Tongue (tissue), 2 donors: Measurements from ENCODE around the gene SCAP. TPM values are rescaled to one million over a fixed set of nuclear protein-coding genes. Genes with fewer than 3 reads are reported as not detected.
"Not testable (repeated sequence)": the region's sequence is repeated elsewhere in the genome, so short reads cannot be mapped to it uniquely, and the experiment has no call there.

Source experiments
- DNase-seq: peaks from one replicate; pipeline ENCODE4 v3.0.0-alpha.2; 2015
- total RNA-seq: library from RNA; depleted of rRNA; stranded (reverse); fragments of >200 nt; gene quantifications from one replicate; pipeline ENCODE4 v1.2.3, GENCODE V29; 2014

SCAP gene
- total RNA-seq: 58.6 TPM

DNA sequence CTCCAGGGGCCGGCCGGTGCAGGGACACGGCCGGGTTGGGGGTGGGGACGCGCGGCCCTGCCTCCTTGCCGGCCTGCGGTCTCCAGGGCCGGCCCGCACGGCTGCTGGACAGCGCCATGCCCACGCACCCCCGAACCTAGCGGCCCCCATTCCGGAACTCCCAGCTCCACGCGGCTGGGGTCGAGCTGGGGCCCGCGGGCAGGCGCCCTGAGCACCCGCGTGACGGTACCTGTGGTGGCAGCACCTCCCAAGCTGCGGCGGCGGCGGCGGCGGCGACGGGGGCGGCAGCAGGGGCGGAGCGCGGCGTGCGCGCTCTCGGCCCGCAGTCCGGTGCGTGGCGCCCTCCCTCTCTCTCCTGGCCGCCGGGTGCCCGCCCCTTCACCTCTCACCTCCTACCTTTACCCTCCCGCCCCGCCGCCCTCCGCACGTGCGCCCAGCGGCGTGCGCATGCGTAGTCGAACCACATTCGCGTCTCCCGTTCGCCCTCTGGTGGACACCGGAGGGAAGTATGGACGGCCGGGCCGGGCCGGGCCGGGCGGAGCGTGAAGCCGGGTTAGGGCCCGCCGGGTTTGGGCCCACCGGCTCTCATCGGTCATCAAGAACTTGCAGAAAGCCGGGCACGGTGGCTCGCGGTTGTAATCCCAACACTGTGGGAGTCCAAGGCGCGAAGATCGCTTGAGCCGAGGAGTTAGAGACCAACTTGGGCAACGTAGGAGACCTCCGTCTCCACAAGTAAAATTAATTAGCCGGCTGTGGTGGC is at the start of gene SCAP:
Gene SCAP (minus strand): TSS at position 372 of the 760 bp plus-strand sequence. CDS start 32,948 bp downstream, outside the sequence.
- DNase-seq: peak; percentile 94

DNA sequence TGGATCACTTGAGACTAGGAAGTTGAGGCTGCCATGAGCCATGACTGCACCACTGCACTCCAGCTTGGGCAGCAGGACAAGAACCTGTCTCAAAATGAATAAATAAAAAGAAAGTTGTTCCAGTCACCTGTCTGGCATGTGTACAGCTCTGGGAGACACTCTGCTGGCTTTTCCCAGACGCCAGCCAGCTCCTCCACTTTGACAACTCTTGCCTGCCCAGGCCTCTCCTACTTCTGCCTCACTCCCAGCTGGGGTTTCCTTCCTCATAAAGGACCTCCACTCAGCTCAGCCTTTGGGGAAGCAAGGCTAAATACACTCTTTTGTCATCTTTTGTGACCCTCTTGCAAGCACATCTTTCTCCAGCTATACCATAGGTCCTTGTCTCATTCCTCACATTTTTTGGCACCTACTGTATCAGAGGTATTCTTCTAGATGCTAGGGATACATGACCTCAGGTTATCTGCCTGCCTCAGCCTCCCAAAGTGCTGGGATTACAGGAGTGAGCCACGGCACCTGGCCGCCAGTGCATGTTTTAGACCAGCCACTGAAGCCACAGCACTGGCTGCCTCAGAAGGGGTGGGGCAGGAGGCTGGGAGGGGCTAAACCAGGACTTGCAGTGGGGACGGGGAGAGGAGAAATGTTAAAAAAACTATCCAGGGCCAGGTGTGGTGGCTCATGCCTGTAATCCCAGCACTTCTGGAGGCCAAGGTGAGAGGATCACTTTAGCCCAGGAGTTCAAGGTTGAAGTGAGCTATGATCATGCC is 47.8 kb upstream of the SCAP start:
- no peak for DNase-seq

DNA sequence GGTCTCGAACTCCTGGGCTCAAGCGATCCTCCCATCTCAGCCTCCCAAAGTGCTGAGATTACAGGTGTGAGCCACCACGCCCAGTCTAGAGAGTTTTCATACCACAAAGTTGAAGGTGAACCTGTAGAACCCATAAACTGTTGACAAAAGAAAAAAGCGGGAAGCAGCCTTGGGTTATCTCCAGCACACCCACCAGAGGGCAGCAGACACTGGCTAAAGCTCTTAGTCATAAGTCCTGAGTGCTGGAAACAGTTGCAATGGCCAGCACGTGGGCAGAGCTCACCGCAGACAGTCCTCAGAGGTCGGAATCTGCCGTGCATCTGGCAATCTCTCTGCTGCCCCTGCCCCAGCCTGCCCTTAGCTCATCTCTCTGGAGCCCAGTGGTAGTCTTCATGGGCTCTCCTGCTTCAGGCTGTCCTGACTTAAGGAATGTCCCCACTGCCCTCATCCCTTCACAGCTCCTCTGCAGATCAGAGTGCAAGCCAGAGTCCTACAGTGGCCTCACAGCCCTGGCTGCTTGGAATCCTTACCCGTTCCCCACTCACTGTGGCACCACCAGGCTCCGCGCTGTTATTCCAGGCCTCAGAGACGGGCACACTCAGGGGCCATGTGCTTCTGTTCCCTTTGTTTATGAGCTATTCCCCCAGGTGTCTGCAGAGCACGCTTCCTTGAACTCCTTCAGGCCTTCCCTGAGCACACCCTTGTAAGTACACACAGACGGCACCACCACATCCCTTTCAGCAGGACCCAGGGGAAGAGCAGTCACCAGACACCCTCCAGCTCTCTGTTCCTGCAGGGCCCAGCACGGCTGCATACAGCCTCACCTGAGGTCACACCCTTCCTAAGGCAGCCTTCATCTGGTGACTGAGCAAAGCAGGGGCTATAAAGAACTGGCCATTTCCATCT is 46.6 kb upstream of the SCAP start:
- DNase-seq: peak; percentile 94

DNA sequence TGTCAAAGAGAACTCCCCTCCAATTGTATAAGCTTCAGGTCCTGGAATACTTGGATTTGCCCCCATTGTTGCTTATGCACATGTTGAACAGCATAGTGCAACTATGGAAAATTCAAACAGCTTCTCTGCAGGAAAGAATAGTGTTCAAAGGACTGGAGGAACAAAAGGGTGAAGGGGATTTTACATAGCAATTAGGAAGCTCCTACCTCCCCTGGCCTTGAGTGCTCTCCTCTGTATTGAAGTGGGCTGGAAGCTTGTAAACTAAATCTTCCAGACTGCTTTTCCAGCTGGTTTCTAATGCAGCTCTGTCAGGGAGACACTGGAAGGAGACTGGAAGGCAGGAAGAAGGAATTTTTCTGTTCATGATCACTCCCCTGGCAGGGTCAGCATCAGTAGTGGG is 45.0 kb upstream of the SCAP start:
- no peak for DNase-seq

DNA sequence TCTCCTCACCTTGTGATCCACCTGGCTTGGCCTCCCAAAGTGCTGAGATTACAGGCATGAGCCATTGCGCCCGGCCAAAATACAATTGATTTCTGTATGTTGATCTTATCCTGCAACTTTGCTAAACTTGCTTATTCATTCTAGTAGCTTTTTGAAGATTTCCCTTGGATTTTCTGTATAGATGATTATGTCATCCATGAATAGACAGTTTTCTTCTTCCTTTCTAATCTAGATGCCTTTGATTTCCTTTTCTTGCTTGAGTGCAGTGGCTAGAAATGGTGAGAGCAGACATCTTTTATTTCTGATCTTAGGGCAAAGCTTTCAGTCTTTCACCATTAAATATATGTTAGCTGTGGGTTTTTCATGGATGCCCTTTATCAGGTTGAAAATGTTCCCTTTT is 42.2 kb upstream of the SCAP start:
- DNase-seq: no peak

DNA sequence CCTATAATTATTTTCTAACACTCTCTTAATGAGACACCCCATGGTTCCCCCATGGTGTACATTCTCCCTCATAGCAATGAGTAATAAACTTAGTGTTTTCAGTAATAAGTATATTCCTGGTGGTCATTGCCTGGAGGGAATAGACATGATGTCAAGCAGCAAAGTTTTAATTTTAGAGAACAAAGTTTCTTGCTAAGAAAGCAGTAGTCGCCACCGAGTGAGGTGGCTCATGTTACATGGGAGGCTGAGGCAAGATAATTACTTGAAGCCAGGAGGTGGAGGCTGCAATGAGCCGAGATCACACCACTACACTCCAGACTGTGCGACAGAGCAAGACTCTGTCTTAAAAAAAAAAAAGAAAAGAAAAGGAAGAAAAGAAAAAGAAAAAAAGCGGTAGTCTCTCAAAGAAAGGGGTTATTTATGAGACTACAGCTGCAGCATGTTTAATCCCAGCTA is 40.2 kb upstream of the SCAP start:
- DNase-seq: no peak

DNA sequence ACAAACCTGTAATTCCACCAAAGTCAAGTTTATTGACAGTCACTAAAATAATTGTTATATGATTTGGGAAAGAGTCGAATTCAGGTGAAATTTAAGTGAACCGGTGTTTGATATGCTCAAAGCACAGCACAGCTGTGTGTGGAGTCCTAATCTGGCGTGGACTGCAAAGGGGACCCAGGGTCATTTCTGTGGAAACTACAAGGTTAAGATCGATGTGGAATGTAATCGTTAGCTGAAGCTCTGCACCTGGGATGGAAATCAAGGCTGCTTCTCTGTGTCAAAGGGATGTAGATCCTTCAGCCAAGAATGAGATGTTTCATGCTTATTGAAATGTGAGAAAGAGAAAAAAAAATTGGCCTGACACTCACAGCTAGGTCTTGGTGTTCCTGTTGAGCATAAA is 39.4 kb upstream of the SCAP start:
- DNase-seq: no peak

DNA sequence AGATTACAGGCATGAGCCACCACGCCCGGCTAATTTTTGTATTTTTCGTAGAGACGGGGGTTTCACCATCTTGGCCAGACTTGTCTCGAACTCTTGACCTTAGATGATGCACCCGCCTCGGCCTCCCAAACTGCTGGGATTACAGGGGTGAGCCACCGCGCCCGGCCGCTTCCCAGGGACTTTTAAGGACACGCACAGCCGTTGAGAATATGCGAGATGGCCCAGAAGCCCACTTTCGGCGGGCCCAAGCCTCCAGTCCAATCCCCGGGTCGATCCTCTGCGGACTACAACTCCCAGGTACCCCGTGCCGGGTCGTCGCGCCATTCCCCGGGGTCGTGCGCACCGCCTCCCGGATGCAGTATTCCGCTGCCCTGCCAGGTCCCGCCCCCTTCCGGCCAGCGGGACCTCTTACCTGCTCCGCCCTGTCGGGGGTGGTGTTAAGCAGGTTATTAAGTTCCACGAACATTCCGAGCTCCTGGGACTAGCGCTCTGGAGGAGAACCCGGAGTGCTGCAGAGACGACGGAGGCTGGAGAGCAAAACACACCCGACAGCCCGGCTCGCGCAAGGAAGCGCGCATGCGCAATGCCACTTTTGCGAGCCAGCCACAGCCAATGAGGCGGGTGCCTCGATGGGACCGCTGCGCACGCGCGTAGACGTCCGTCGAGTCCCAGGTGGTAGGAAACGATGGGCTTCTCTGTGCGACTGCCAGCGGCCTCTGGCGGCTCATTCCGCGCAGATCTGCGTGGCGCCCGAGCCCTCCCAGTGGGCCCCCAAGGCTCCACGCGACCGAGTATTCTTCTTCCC is 37.6 kb upstream of the SCAP start, which contains the start of gene ELP6:
Gene ELP6 (minus strand): TSS at position 588 of the 805 bp plus-strand sequence. CDS start 122 bp downstream, at position 466.
- peak; percentile 99 for DNase-seq

DNA sequence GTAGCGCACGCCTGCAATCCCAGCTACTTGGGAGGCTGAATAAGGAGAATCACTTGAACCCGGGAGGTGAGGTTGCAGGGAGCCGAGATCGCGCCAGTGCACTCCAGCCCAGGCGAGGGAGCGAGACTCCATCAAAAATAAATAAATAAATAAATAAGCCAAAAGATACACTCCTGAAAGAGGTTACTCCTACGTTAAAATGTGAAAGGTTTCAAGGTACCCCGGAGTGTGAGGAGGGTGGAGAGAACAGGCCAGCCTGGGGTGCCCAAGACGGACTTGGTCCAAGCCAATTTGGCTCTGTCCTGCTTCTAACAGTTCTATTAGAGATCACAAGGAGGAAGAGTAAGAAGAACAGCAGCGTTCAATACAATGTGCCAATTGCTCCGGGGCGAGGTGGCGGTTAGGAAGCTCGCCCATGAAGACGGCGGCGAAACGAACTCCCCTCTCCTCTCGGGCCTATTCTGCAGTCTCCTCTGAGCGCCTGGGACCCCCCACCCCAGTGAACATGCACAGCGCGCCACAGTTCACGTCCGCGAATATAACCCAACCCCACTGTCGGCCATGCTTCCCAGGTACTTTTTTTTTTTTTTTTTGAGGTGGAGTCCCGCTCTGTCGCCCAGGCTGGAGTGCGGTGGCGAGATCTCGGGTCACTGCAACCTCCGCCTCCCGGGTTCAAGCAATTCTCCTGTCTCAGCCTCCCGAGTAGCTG is 36.8 kb upstream of the SCAP start:
- peak; percentile 36 for DNase-seq

DNA sequence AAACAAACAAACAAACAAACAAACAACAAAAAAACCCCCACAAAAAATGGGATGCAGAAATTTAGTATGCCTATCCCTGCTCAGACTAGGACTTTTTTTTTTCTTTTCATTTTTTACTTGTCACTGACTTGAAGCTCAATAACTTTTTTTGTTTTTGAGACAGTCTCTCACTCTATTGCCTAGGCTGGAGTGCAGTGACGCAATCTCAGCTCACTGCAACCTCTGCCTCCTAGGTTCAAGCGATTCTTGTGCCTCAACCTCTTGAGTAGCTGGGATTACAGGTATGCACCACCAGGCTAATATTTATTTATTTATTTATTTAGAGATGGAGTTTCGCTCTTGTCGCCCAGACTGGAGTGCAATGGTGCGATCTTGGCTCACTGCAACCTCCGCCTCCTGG is 29.5 kb upstream of the SCAP start:
- DNase-seq: not testable (repeated sequence)

DNA sequence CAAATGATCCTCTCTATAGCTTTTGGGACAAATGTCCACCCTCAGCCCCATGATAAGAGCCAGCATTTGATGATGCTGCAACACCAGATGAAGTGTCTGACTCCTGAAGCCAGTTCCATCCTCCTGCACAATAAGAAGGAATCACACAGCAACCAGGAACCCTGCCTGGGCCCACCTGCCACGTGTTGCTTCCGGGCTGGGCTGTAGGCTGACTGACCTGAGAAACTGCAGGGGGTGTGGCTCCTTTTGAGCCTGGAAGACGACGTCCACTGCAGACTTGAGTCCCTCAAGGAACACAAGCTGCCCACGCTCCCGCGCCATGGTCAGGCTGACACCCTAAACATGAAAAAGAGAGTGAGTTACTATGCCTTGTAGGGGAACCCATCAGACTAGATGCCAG is 28.4 kb upstream of the SCAP start:
- DNase-seq: no peak

DNA sequence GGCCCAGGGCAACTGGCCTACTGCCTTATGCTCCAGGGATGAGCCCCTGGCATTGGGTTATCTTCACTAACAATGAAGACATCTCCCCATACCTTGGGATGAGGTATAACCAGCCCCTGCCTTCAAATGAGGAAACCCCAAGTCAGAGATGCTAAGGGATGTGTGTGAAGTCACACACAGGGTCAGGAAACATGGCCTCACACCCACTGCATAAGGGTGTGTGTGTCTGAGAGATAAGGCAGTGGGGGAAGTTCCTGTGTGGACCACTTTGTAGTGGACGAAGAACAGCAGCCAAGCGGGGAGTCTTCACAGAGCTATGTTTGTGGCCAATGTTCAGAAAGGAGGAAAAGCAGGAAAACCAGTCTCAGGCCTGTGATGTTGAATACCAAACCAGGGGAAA is 27.3 kb upstream of the SCAP start:
- no peak for DNase-seq

DNA sequence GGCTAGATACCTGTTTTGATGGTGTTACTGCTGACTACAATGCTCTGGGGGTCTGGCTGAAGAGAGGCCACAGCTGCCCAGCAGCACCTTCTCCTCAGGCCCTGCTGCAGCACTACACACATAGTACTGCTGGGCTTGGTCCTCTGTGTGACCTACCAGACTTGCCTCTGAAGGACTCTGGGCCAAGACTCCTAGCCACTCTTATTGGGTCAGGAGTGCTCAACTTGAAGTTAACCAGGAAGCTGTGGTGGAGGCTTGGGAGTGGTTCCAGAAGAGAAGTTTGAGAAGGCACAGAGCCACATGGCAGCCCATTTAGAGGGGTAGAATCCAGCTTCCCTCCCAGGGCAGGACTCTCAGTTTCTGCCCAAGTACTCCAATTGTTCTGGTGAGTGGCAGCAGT is 21.2 kb upstream of the SCAP start:
- DNase-seq: no peak

DNA sequence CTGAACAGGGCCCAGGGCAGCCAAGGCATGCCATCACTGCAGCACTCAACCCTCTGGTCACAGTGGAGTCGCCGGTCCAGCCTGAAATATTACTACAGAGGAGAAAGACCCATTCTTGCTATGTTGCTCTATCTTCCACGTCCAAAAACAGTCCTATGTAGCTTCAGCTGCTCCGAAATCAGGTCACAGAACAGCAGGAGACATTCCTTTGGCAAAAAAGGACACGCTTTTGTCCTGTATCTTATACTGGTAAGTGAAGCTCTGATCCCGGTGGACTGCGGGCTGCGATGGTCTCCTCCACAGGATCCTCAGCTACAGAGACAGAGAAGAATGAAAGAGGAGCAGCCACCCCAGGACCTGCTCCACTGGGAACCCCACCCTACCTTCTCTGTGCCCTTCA is 20.1 kb upstream of the SCAP start:
- no peak for DNase-seq

DNA sequence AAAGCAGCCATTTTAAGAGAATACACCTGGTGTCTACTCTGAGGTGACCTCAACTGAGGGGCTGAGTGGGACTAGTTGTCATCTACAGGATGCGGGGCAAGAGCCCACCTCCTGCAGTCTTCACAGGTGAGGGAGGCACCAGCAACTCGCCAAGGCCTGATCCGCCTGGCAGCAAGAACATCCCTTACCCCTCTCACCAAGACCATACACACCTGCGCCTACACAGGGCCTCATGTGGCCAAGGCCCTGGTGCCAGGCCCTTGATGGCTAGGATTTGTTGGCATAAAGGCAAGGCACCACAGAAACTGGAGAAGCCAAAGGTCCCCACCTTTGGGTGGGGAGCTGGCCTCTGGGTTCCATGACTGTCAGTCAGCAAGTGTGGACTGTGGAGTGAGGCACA is 19.4 kb upstream of the SCAP start:
- DNase-seq: no peak

DNA sequence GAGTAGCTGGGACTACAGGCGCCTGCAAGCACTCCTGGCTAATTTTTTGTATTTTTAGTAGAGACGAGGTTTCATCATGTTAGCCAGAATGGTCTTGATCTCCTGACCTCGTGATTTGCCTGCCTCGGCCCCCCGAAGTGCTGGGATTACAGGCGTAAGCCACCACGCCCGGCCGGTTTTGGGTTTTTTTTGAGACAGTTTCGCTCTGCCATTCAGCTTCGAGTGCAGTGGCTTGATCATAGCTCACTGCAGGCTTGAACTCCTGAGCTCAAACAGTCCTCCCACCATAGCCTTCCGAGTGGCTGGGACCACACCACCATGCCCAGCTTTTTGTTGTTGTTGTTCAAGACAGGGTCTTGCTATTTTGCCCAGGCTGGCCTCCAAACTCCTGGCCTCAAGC is 16.0 kb upstream of the SCAP start:
- DNase-seq: no peak

DNA sequence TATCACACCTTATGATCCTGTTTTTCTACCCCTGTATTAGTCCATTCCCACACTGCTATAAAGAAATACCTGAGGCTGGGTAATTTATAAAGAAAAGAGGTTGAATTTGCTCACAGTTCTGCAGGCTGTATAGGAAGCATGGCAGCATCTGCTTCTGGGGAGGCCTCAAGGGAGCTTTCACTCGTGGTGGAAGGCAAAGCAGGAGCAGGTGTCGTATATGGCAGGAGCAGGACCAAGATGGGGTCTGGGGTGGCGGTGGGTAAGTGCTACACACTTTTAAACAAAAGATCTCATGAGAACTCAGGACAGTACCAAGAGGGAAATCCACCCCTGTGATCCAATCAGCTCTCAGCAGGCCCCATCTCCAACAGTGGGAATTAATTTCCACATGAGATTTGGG is 15.4 kb upstream of the SCAP start:
- DNase-seq: no peak

DNA sequence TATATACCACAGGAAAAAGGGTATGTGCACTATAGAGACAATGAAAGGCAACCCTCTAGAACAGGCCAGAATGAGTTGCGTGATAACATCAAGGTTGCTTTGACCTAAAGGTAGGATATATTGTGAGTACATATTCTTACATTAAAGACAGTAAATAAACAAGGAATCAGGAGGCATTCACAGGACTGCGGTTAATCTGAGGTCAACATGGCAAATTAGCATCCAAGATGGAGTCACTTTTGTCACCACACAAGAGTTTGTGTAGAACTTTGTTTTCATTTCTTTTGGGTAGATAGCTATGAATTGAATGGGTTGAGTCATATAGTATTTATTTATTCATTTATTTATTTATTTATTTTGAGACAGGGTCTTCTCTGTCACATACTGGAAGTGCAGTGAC is 11.5 kb upstream of the SCAP start:
- no peak for DNase-seq

DNA sequence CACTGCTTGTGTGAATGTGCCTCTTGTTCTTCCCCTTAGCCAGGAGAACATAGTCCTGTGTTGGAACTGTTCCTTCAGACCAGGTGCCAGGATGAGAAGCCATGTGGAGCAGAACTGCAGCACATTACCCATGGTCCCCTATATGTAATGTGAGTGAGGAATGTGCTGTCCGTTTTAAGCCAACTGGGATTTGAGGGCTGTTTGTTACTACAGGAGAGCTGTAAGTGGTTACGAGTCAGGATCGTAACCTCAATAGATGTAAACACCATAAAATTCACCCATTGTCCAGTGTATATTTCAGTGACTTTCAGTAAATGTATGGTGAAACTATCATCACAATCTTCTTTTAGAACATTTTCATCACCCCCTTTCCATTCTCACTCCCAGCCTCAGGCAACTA is 10.1 kb upstream of the SCAP start:
- no peak for DNase-seq

DNA sequence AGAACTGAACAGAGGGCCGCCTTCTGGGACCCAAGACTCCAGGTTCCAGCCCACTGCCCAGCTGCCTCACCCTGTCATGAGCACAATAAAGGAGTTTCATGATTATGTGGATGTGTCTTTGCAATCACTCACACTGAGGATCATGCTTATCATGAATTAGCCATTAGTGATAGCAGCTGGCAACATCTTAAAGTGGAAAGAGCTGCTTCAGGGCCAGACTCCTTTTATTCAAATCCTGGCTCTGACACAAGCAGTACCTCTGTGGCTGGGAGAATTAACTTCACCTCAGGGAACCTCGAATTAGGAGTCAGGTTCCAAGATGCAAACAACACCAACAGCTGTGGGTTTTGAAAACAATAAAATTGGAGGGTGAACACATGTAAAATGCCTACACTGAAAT is 6.6 kb upstream of the SCAP start:
- no peak for DNase-seq

DNA sequence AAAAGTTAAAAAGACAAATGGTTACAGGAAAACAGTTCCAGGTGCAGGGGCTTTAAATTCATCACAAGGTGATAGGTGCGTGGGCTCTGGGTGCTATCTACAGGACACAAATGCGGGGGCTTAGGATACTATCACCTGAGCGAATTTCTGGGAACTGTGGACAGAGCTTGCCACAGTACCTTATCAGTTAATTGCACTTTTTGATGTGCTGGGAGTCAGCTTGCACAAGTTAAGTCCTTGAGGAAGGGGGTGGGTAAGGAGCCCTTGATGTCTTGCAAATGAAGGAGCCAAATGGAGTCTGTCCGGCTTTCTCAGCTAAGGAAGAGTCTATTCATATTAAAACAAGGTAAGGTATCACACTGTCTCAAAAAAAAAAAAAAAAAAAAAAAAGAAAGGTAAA is 6.0 kb upstream of the SCAP start:
- DNase-seq: not testable (repeated sequence)
